ENCODE data around the gene GPSM1.

GPSM1 gene

GRCh38 chr9:136305804-136306203, 21.5 kb upstream of the GPSM1 start:
- no peak for DNase-seq
- 33% methylated on average over 12 of the region's 18 CpGs for WGBS (ENCODE audit: insufficient coverage)
- no peak overlapping the region for H3K27ac ChIP-seq (ENCODE audit: insufficient read depth in 1 of 2, low read depth in 1 of 2, low read length in 2 of 2, poor library complexity in 1 of 2, severe bottlenecking in 2 of 2)
- POLR2A ChIA-PET, result no interaction called here
- H3K27me3 ChIP-seq (replicated peaks in 2 of 5; ENCODE audit: control insufficient read depth in 4 of 5, insufficient read depth in 5 of 5, low read length in 4 of 5), result no peaks in the 10 kb centered on the region
- H3K4me3 ChIP-seq (ENCODE audit: control insufficient read depth in 1 of 7, extremely low read depth in 1 of 7, insufficient read depth in 4 of 7, low read depth in 2 of 7, low read length in 6 of 7), result peak overlapping the region in 2 of 7 experiments; percentile 1 to 37
- H3K9me3 ChIP-seq (ENCODE audit: control extremely low read depth in 1 of 5, control insufficient read depth in 4 of 5, insufficient read depth in 2 of 5, low read depth in 1 of 5, low read length in 4 of 5), result no peaks in the 10 kb centered on the region
- H3K4me1 ChIP-seq (ENCODE audit: control extremely low read depth in 1 of 4, control insufficient read depth in 4 of 4, insufficient read depth in 4 of 4, low read length in 3 of 4), result peaks cover 5 to 64% (median 36%) of the 10 kb centered on the region in 4 experiments
- H3K36me3 ChIP-seq (ENCODE audit: control insufficient read depth in 4 of 4, insufficient read depth in 4 of 4, low read length in 3 of 4), result no peaks in the 10 kb centered on the region
- CTCF ChIA-PET, result interaction anchor here (1.7 kb wide), 2 partner anchors 10 to 22 kb away, joined by 4 read pairs; no protein-coding TSS in a partner anchor

GRCh38 chr9:136306211-136307208, 20.8 kb upstream of the GPSM1 start:
- 22% methylated on average over 23 of the region's 34 CpGs for WGBS (ENCODE audit: insufficient coverage)
- H3K27ac ChIP-seq (ENCODE audit: insufficient read depth in 1 of 2, low read depth in 1 of 2, low read length in 2 of 2, poor library complexity in 1 of 2, severe bottlenecking in 2 of 2), result no peak overlapping the region
- H3K9me3 ChIP-seq (ENCODE audit: control extremely low read depth in 1 of 5, control insufficient read depth in 4 of 5, insufficient read depth in 2 of 5, low read depth in 1 of 5, low read length in 4 of 5), result no peaks in the 10 kb centered on the region
- CTCF ChIA-PET, result interaction anchor here (1.7 kb wide), 2 partner anchors 10 to 23 kb away, joined by 4 read pairs; no protein-coding TSS in a partner anchor
- H3K4me3 ChIP-seq (ENCODE audit: control insufficient read depth in 1 of 7, extremely low read depth in 1 of 7, insufficient read depth in 4 of 7, low read depth in 2 of 7, low read length in 6 of 7), result peak overlapping the region in 1 of 7 experiments; percentile 37
- DNase-seq, result peak; percentile 85 to 98 (median 95)
- POLR2A ChIA-PET, result no interaction called here
- H3K36me3 ChIP-seq (ENCODE audit: control insufficient read depth in 4 of 4, insufficient read depth in 4 of 4, low read length in 3 of 4), result no peaks in the 10 kb centered on the region
- no peaks in the 10 kb centered on the region for H3K27me3 ChIP-seq (replicated peaks in 2 of 5; ENCODE audit: control insufficient read depth in 4 of 5, insufficient read depth in 5 of 5, low read length in 4 of 5)
- H3K4me1 ChIP-seq (ENCODE audit: control extremely low read depth in 1 of 4, control insufficient read depth in 4 of 4, insufficient read depth in 4 of 4, low read length in 3 of 4), result peaks cover 5 to 68% (median 41%) of the 10 kb centered on the region in 4 experiments

GRCh38 chr9:136307215-136307750, 20.1 kb upstream of the GPSM1 start:
- Histone ChIP-seq H3K4me1 (ENCODE audit: control extremely low read depth in 1 of 4, control insufficient read depth in 4 of 4, insufficient read depth in 4 of 4, low read length in 3 of 4) (peaks cover 5 to 76% (median 46%) of the 10 kb centered on the region in 4 experiments), H3K36me3 (ENCODE audit: control insufficient read depth in 4 of 4, insufficient read depth in 4 of 4, low read length in 3 of 4) (no peaks in the 10 kb centered on the region), H3K27me3 (replicated peaks in 2 of 5; ENCODE audit: control insufficient read depth in 4 of 5, insufficient read depth in 5 of 5, low read length in 4 of 5) (no peaks in the 10 kb centered on the region), H3K27ac (ENCODE audit: insufficient read depth in 1 of 2, low read depth in 1 of 2, low read length in 2 of 2, poor library complexity in 1 of 2, severe bottlenecking in 2 of 2) (no peak overlapping the region), H3K9me3 (ENCODE audit: control extremely low read depth in 1 of 5, control insufficient read depth in 4 of 5, insufficient read depth in 2 of 5, low read depth in 1 of 5, low read length in 4 of 5) (no peaks in the 10 kb centered on the region), H3K4me3 (ENCODE audit: control insufficient read depth in 1 of 7, extremely low read depth in 1 of 7, insufficient read depth in 4 of 7, low read depth in 2 of 7, low read length in 6 of 7) (no peak overlapping the region)
- ChIA-PET CTCF (no interaction called here), POLR2A (no interaction called here)
- WGBS (ENCODE audit: insufficient coverage), result 100% methylated on average over 2 of the region's 4 CpGs
- DNase-seq, result peak in 2 of 3 donors; percentile 61 to 89

GRCh38 chr9:136308006-136308701, 19.2 kb upstream of the GPSM1 start:
- no peaks in the 10 kb centered on the region for H3K36me3 ChIP-seq (ENCODE audit: control insufficient read depth in 4 of 4, insufficient read depth in 4 of 4, low read length in 3 of 4)
- ChIA-PET POLR2A (no interaction called here), CTCF (interaction anchor here (0.7 to 0.8 kb wide), 2 partner anchors 23 to 93 kb away, joined by 3 to 4 read pairs; no protein-coding TSS in a partner anchor)
- DNase-seq, result peak in 2 of 3 donors; percentile 70 to 92
- H3K27me3 ChIP-seq (replicated peaks in 2 of 5; ENCODE audit: control insufficient read depth in 4 of 5, insufficient read depth in 5 of 5, low read length in 4 of 5), result no peaks in the 10 kb centered on the region
- WGBS (ENCODE audit: insufficient coverage), result 100% methylated on average over 3 of the region's 4 CpGs
- peaks cover 5 to 80% (median 47%) of the 10 kb centered on the region in 4 experiments for H3K4me1 ChIP-seq (ENCODE audit: control extremely low read depth in 1 of 4, control insufficient read depth in 4 of 4, insufficient read depth in 4 of 4, low read length in 3 of 4)
- H3K27ac ChIP-seq (ENCODE audit: insufficient read depth in 1 of 2, low read depth in 1 of 2, low read length in 2 of 2, poor library complexity in 1 of 2, severe bottlenecking in 2 of 2), result no peak overlapping the region
- H3K9me3 ChIP-seq (ENCODE audit: control extremely low read depth in 1 of 5, control insufficient read depth in 4 of 5, insufficient read depth in 2 of 5, low read depth in 1 of 5, low read length in 4 of 5), result no peaks in the 10 kb centered on the region
- H3K4me3 ChIP-seq (ENCODE audit: control insufficient read depth in 1 of 7, extremely low read depth in 1 of 7, insufficient read depth in 4 of 7, low read depth in 2 of 7, low read length in 6 of 7), result peak overlapping the region in 1 of 7 experiments; percentile 40

- Histone ChIP-seq H3K4me3 (ENCODE audit: control insufficient read depth in 1 of 7, extremely low read depth in 1 of 7, insufficient read depth in 4 of 7, low read depth in 2 of 7, low read length in 6 of 7) (peak overlapping the region in 2 of 7 experiments; percentile 23 to 40), H3K36me3 (ENCODE audit: control insufficient read depth in 4 of 4, insufficient read depth in 4 of 4, low read length in 3 of 4) (no peaks in the 10 kb centered on the region), H3K4me1 (ENCODE audit: control extremely low read depth in 1 of 4, control insufficient read depth in 4 of 4, insufficient read depth in 4 of 4, low read length in 3 of 4) (peaks cover 5 to 80% (median 50%) of the 10 kb centered on the region in 4 experiments), H3K27me3 (replicated peaks in 2 of 5; ENCODE audit: control insufficient read depth in 4 of 5, insufficient read depth in 5 of 5, low read length in 4 of 5) (no peaks in the 10 kb centered on the region), H3K27ac (ENCODE audit: insufficient read depth in 1 of 2, low read depth in 1 of 2, low read length in 2 of 2, poor library complexity in 1 of 2, severe bottlenecking in 2 of 2) (no peak overlapping the region), H3K9me3 (ENCODE audit: control extremely low read depth in 1 of 5, control insufficient read depth in 4 of 5, insufficient read depth in 2 of 5, low read depth in 1 of 5, low read length in 4 of 5) (no peaks in the 10 kb centered on the region)
- ChIA-PET POLR2A (no interaction called here), CTCF (interaction anchor here (0.7 to 0.8 kb wide), 2 partner anchors 22 to 92 kb away, joined by 3 to 4 read pairs; no protein-coding TSS in a partner anchor)
- no peak for DNase-seq
Observed at GRCh38 chr9:136308702-136309053, 18.7 kb upstream of the GPSM1 start.

- DNase-seq, result peak; percentile 91 to 99 (median 97)
- Histone ChIP-seq H3K36me3 (ENCODE audit: control insufficient read depth in 4 of 4, insufficient read depth in 4 of 4, low read length in 3 of 4) (no peaks in the 10 kb centered on the region), H3K27me3 (replicated peaks in 2 of 5; ENCODE audit: control insufficient read depth in 4 of 5, insufficient read depth in 5 of 5, low read length in 4 of 5) (no peaks in the 10 kb centered on the region), H3K27ac (ENCODE audit: insufficient read depth in 1 of 2, low read depth in 1 of 2, low read length in 2 of 2, poor library complexity in 1 of 2, severe bottlenecking in 2 of 2) (no peak overlapping the region), H3K4me3 (ENCODE audit: control insufficient read depth in 1 of 7, extremely low read depth in 1 of 7, insufficient read depth in 4 of 7, low read depth in 2 of 7, low read length in 6 of 7) (peak overlapping the region in 2 of 7 experiments; percentile 23 to 40), H3K4me1 (ENCODE audit: control extremely low read depth in 1 of 4, control insufficient read depth in 4 of 4, insufficient read depth in 4 of 4, low read length in 3 of 4) (peaks cover 5 to 81% (median 50%) of the 10 kb centered on the region in 4 experiments), H3K9me3 (ENCODE audit: control extremely low read depth in 1 of 5, control insufficient read depth in 4 of 5, insufficient read depth in 2 of 5, low read depth in 1 of 5, low read length in 4 of 5) (no peaks in the 10 kb centered on the region)
- ChIA-PET CTCF (interaction anchor here (0.7 to 0.8 kb wide), 3 partner anchors 14 to 92 kb away, joined by 3 to 4 read pairs (median 3); no protein-coding TSS in a partner anchor), POLR2A (no interaction called here)
- 17% methylated on average over 21 of the region's 22 CpGs for WGBS (ENCODE audit: insufficient coverage)
Observed at GRCh38 chr9:136309101-136309801, 18.1 kb upstream of the GPSM1 start.
